HL-60 (cell line): ENCODE data around the gene PCID2.

Experiments
- DNase-seq, 2 experiments: peaks; one replicate each; pipeline ENCODE4 v3.0.0-alpha.2; 2010 to 2020; ENCODE audit warnings: low read depth in 1 of 2, low spot score in 1 of 2
- H3K27ac ChIP-seq: fragments of 250-450 bp; sonication (Bioruptor Pico); replicated peaks from 2 replicates; pipeline ENCODE4 v1.5.1; 2020; ENCODE audit warnings: mild to moderate bottlenecking, moderate library complexity
- H3K27me3 ChIP-seq: fragments of 250-450 bp; sonication (Bioruptor Pico); 2 replicates; pipeline ENCODE4 v1.5.1; 2021; ENCODE audit warnings: mild to moderate bottlenecking, moderate library complexity; ENCODE audit not compliant: insufficient read depth, poor library complexity, severe bottlenecking
- H3K4me3 ChIP-seq: replicated peaks from 2 replicates; pipeline ENCODE4 v1.5.1; 2011; ENCODE audit warnings: mild to moderate bottlenecking, control low read depth, low read length; ENCODE audit not compliant: insufficient read depth
- CTCF ChIP-seq: IDR thresholded peaks from one replicate; pipeline ENCODE4 v1.5.1; 2011; ENCODE audit warnings: low read length, control low read depth, inconsistent platforms; ENCODE audit not compliant: insufficient read depth
- GABPA ChIP-seq: IDR thresholded peaks from 2 replicates; pipeline ENCODE4 v1.6.1; 2012; ENCODE audit warnings: low read depth
- POLR2AphosphoS5 ChIP-seq: IDR thresholded peaks from 2 replicates; pipeline ENCODE4 v1.6.1; 2012; ENCODE audit warnings: low read depth
- REST ChIP-seq: IDR thresholded peaks from 2 replicates; pipeline ENCODE4 v1.6.1; 2012; ENCODE audit warnings: low read depth; ENCODE audit not compliant: insufficient replicate concordance
- SPI1 ChIP-seq: IDR thresholded peaks from 2 replicates; pipeline ENCODE4 v1.6.1; 2012; ENCODE audit warnings: low read depth, mild to moderate bottlenecking, borderline replicate concordance

PCID2 gene

GRCh38 chr13:113226873-113227450 lies 18.5 kb upstream of the PCID2 start:
- TF ChIP-seq GABPA, result no peak
- TF ChIP-seq POLR2AphosphoS5, result no peak
- no peak for TF ChIP-seq CTCF
- TF ChIP-seq REST, result no peak
- TF ChIP-seq SPI1, result no peak
- Histone ChIP-seq H3K27me3 (no peaks in the 10 kb centered on the region), H3K4me3 (no peak overlapping the region), H3K27ac (no peak overlapping the region)
- DNase-seq, result no peak

GRCh38 chr13:113225515-113225914 lies 17.0 kb upstream of the PCID2 start:
- Histone ChIP-seq H3K27me3 (no peaks in the 10 kb centered on the region), H3K27ac (no peak overlapping the region), H3K4me3 (no peak overlapping the region)
- TF ChIP-seq GABPA (no peak), SPI1 (no peak), POLR2AphosphoS5 (no peak), REST (no peak), CTCF (no peak)
- DNase-seq, result no peak

GRCh38 chr13:113224486-113224885 lies 16.0 kb upstream of the PCID2 start:
- no peak for TF ChIP-seq CTCF
- no peak for TF ChIP-seq SPI1
- no peak for TF ChIP-seq REST
- no peaks in the 10 kb centered on the region for H3K27me3 ChIP-seq
- H3K4me3 ChIP-seq, result no peak overlapping the region
- H3K27ac ChIP-seq, result no peak overlapping the region
- no peak for DNase-seq
